GM23338 (cell line): Measurements from ENCODE around the gene TOMM7. TPM values are rescaled to one million over a fixed set of nuclear protein-coding genes. Genes with fewer than 3 reads are reported as not detected.

ENCODE experiments used
- ATAC-seq: fragments of 200-7000 bp; cut with Tn5 transposase; 3 replicates; pipeline ENCODE4 v1.9.1; 2020
- DNase-seq: peaks from one replicate; pipeline ENCODE4 v3.0.0-alpha.2; 2015; ENCODE audit warnings: low spot score
- H2AFZ ChIP-seq: fragments of 200-600 bp; sonication (generic); 2 replicates; pipeline ENCODE4 v1.8.0; 2016; ENCODE audit warnings: antibody characterized with exemption, mild to moderate bottlenecking, moderate library complexity
- H3F3A ChIP-seq: fragments of 200-600 bp; sonication (generic); replicated peaks from 2 replicates; pipeline ENCODE4 v1.8.0; 2017; ENCODE audit warnings: antibody characterized with exemption, mixed run types, low read depth
- H3K27ac ChIP-seq: fragments of 200-600 bp; sonication (generic); 2 replicates; pipeline ENCODE4 v1.6.1; 2016; ENCODE audit warnings: low read depth
- H3K27me3 ChIP-seq: fragments of 200-600 bp; sonication (generic); 2 replicates; pipeline ENCODE4 v1.8.0; 2016; ENCODE audit warnings: mild to moderate bottlenecking, mixed run types, moderate library complexity; ENCODE audit not compliant: insufficient read depth
- H3K36me3 ChIP-seq: fragments of 200-600 bp; sonication (generic); 2 replicates; pipeline ENCODE4 v1.8.0; 2016; ENCODE audit warnings: mild to moderate bottlenecking; ENCODE audit not compliant: insufficient read depth
- H3K4me1 ChIP-seq: fragments of 200-600 bp; sonication (generic); 2 replicates; pipeline ENCODE4 v1.8.0; 2016; ENCODE audit warnings: mild to moderate bottlenecking, moderate library complexity; ENCODE audit not compliant: insufficient read depth
- H3K4me2 ChIP-seq: fragments of 200-600 bp; sonication (generic); 2 replicates; pipeline ENCODE4 v1.7.1; 2017; ENCODE audit warnings: mixed run types
- H3K4me3 ChIP-seq: fragments of 200-600 bp; sonication (generic); 2 replicates; pipeline ENCODE4 v1.6.1; 2016; ENCODE audit warnings: mixed run types
- H3K79me2 ChIP-seq: fragments of 200-600 bp; sonication (generic); replicated peaks from 2 replicates; pipeline ENCODE4 v1.8.0; 2017; ENCODE audit warnings: mild to moderate bottlenecking; ENCODE audit not compliant: insufficient read depth
- H3K9me2 ChIP-seq: fragments of 200-600 bp; sonication (generic); 2 replicates; pipeline ENCODE4 v1.8.0; 2017; ENCODE audit not compliant: insufficient read depth
- H4K20me1 ChIP-seq: fragments of 200-600 bp; sonication (generic); replicated peaks from 2 replicates; pipeline ENCODE4 v1.8.0; 2017; ENCODE audit warnings: mild to moderate bottlenecking; ENCODE audit not compliant: insufficient read depth
- H3K27ac Mint-ChIP-seq: 2 replicates; pipeline ENCODE4 v1.8.0; 2020; ENCODE audit warnings: inconsistent platforms, mild to moderate bottlenecking, moderate library complexity, mixed read lengths
- H3K27me3 Mint-ChIP-seq: 3 replicates; pipeline ENCODE4 v1.8.0; 2022; ENCODE audit warnings: low read depth, mild to moderate bottlenecking, moderate library complexity, mixed read lengths, inconsistent platforms; ENCODE audit not compliant: insufficient read depth, poor library complexity
- H3K36me3 Mint-ChIP-seq: 3 replicates; pipeline ENCODE4 v1.8.0; 2021; ENCODE audit warnings: low read depth, mild to moderate bottlenecking, inconsistent platforms, moderate library complexity, mixed read lengths
- H3K4me1 Mint-ChIP-seq: 3 replicates; pipeline ENCODE4 v1.8.0; 2020; ENCODE audit warnings: mild to moderate bottlenecking, inconsistent platforms, mixed read lengths
- H3K4me3 Mint-ChIP-seq: 3 replicates; pipeline ENCODE4 v1.8.0; 2021; ENCODE audit warnings: moderate library complexity, mild to moderate bottlenecking, inconsistent platforms, mixed read lengths
- H3K9me3 Mint-ChIP-seq: 3 replicates; pipeline ENCODE4 v1.8.0; 2020; ENCODE audit warnings: moderate library complexity, mild to moderate bottlenecking, inconsistent platforms, mixed read lengths
- CREB1 ChIP-seq: fragments of 250-450 bp; sonication (Bioruptor Pico); IDR thresholded peaks from 2 replicates; pipeline ENCODE4 v1.5.0; 2020; ENCODE audit warnings: low read depth, mild to moderate bottlenecking, moderate library complexity
- CTCF ChIP-seq, 2 experiments: fragments of 200-600 bp in 1 of 2; sonication (generic) in 1 of 2; conservative IDR thresholded peaks; 2 replicates each; pipeline versions ENCODE4 v1.5.1 to v1.6.1; 2016 to 2017; ENCODE audit warnings: antibody characterized with exemption in 2 of 2, low read depth in 2 of 2, mild to moderate bottlenecking in 2 of 2, moderate library complexity in 1 of 2
- EZH2 ChIP-seq: fragments of 200-600 bp; sonication (generic); IDR thresholded peaks from one replicate; pipeline ENCODE4 v1.8.0; 2017; ENCODE audit warnings: antibody characterized with exemption, mild to moderate bottlenecking, low read depth; ENCODE audit not compliant: unreplicated experiment
- JUNB ChIP-seq: IDR thresholded peaks from one replicate; pipeline ENCODE4 v1.6.1; 2016; ENCODE audit warnings: antibody characterized with exemption; ENCODE audit not compliant: unreplicated experiment
- POLR2AphosphoS5 ChIP-seq: IDR thresholded peaks from 2 replicates; pipeline ENCODE4 v1.6.1; 2016; ENCODE audit warnings: antibody characterized with exemption, low read depth
- REST ChIP-seq: IDR thresholded peaks from one replicate; pipeline ENCODE4 v1.6.1; 2018; ENCODE audit warnings: antibody characterized with exemption; ENCODE audit not compliant: unreplicated experiment
- ZNF331 ChIP-seq: fragments of 250-450 bp; sonication (Bioruptor Pico); IDR thresholded peaks from 2 replicates; pipeline ENCODE4 v1.5.0; 2020; ENCODE audit warnings: low read depth, mild to moderate bottlenecking, moderate library complexity
- polyA plus RNA-seq: library from polyadenylated mRNA; unstranded; fragments of >200 nt; fragmentation: Nextera tagmentation; extraction: Ambion mirVana; gene quantifications from 2 replicates; pipeline ENCODE4 v1.2.1, GENCODE V29; 2016
- total RNA-seq: library from RNA; depleted of rRNA; stranded (reverse); fragments of >200 nt; shearing (Covaris generic); gene quantifications from 2 replicates; pipeline ENCODE4 v1.2.3, GENCODE V29; 2014

The TOMM7 gene
- total and polyA plus RNA-seq, 2 experiments from 2014 or later = 164 to 920 TPM

GRCh38 chr7:22793593-22794462, 28.8 kb downstream of the TOMM7 start:
- H3K4me3 Mint-ChIP-seq = no peak overlapping the region
- H3K79me2 ChIP-seq = no peaks in the 10 kb centered on the region
- H3F3A ChIP-seq = no peaks in the 10 kb centered on the region
- H4K20me1 ChIP-seq = no peaks in the 10 kb centered on the region
- H3K4me1 Mint-ChIP-seq = no peaks in the 10 kb centered on the region
- H3K36me3 ChIP-seq = no peaks in the 10 kb centered on the region; the same call in 1 of the 2 replicates
- H3K9me3 Mint-ChIP-seq = peaks cover 42% of the 10 kb centered on the region
- no peak overlapping the region for H3K4me2 ChIP-seq
- no peak overlapping the region for H3K27ac ChIP-seq
- H3K27me3 Mint-ChIP-seq = no peaks in the 10 kb centered on the region
- H3K36me3 Mint-ChIP-seq = peaks cover 32% of the 10 kb centered on the region
- no peak for TF ChIP-seq JUNB
- TF ChIP-seq CREB1 = no peak
- no peak for TF ChIP-seq POLR2AphosphoS5
- H3K4me1 ChIP-seq = no peaks in the 10 kb centered on the region
- ATAC-seq = no peak
- peak overlapping the region; percentile 40; the same call in 1 of the 2 replicates for H2AFZ ChIP-seq
- DNase-seq = no peak
- H3K27ac Mint-ChIP-seq = no peak overlapping the region
- no peaks in the 10 kb centered on the region; the same call in 1 of the 2 replicates for H3K9me2 ChIP-seq
- no peaks in the 10 kb centered on the region for H3K27me3 ChIP-seq
- H3K4me3 ChIP-seq = no peak overlapping the region

- Histone ChIP-seq H3K4me1 (no peaks in the 10 kb centered on the region), H3K4me2 (no peak overlapping the region), H3K4me3 (no peak overlapping the region), H4K20me1 (no peaks in the 10 kb centered on the region), H3K9me2 (peaks cover 4% of the 10 kb centered on the region; the same call in 1 of the 2 replicates), H3K36me3 (no peaks in the 10 kb centered on the region; the same call in 1 of the 2 replicates), H2AFZ (peak overlapping the region; percentile 38; the same call in 1 of the 2 replicates), H3K27ac (no peak overlapping the region), H3K79me2 (no peaks in the 10 kb centered on the region), H3K27me3 (no peaks in the 10 kb centered on the region), H3F3A (no peaks in the 10 kb centered on the region)
- H3K9me3 Mint-ChIP-seq = peaks cover 23% of the 10 kb centered on the region
- H3K27ac Mint-ChIP-seq = no peak overlapping the region
- no peaks in the 10 kb centered on the region for H3K27me3 Mint-ChIP-seq
- DNase-seq (no peak), ATAC-seq (no peak)
- peaks cover 8% of the 10 kb centered on the region; the same call in 1 of the 3 replicates for H3K36me3 Mint-ChIP-seq
- H3K4me1 Mint-ChIP-seq = no peaks in the 10 kb centered on the region
- H3K4me3 Mint-ChIP-seq = no peak overlapping the region
- no peak for TF ChIP-seq REST
- TF ChIP-seq ZNF331 (CRISPR knock-in tag) = no peak
- TF ChIP-seq POLR2AphosphoS5 = no peak
- no peak for TF ChIP-seq CTCF (conservative IDR thresholded peaks at IDR 0.05; ENCODE audit: low read depth in 2 of 2)
- TF ChIP-seq EZH2 = no peak
- no peak for TF ChIP-seq JUNB
- TF ChIP-seq CREB1 = no peak
Measured at GRCh38 chr7:22791204-22792158, 31.2 kb downstream of the TOMM7 start.
